PC-3 (cell line): ENCODE results near the gene MIDN. TPM values are rescaled to one million over a fixed set of nuclear protein-coding genes. Genes with fewer than 3 reads are reported as not detected.

Experiments
- ATAC-seq: fragments of 200-7000 bp; cut with Tn5 transposase; 2 replicates; pipeline ENCODE4 v1.9.1; 2020; ENCODE audit warnings: mild to moderate bottlenecking, moderate library complexity
- BruUV-seq: library from RNA; stranded (reverse); fragments of 400-500 nt; replicated peaks from 2 replicates; lab custom pipeline; 2021; lab: Mats Ljungman, UMichigan
- CTCF ChIA-PET: fragments of 300-600 bp; sonication (Branson Sonifier 250); formaldehyde crosslinking; loops from one replicate; lab custom pipeline; 2022; ENCODE audit warnings: antibody characterized with exemption; lab: Charles Lee
- POLR2A ChIA-PET: fragments of 300-600 bp; sonication (Branson Sonifier 250); formaldehyde crosslinking; loops from one replicate; lab custom pipeline; 2022; ENCODE audit warnings: antibody characterized with exemption; ENCODE audit not compliant: unreplicated experiment; lab: Charles Lee
- DNase-seq: peaks from one replicate; pipeline ENCODE4 v3.0.0-alpha.2; 2015
- H2AFZ ChIP-seq: fragments of 300-600 bp; sonication (generic); 2 replicates; pipeline ENCODE4 v1.6.0; 2016; ENCODE audit warnings: antibody characterized with exemption, low read length
- H3F3A ChIP-seq: fragments of 300-600 bp; sonication (generic); one replicate; pipeline ENCODE4 v1.6.0; 2017; ENCODE audit warnings: antibody characterized with exemption, low read length, control low read depth, mild to moderate bottlenecking; ENCODE audit not compliant: unreplicated experiment
- H3K27ac ChIP-seq: fragments of 300-600 bp; sonication (generic); 2 replicates; pipeline ENCODE4 v1.5.1; 2016; ENCODE audit warnings: mild to moderate bottlenecking, low read length
- H3K27me3 ChIP-seq: fragments of 300-600 bp; sonication (generic); 2 replicates; pipeline ENCODE4 v1.6.1; 2016; ENCODE audit warnings: low read length, mixed read lengths
- H3K36me3 ChIP-seq: fragments of 300-600 bp; sonication (generic); 2 replicates; pipeline ENCODE4 v1.6.1; 2016; ENCODE audit warnings: low read depth, mixed run types, low read length, mixed read lengths
- H3K4me1 ChIP-seq: fragments of 300-600 bp; sonication (generic); 2 replicates; pipeline ENCODE4 v1.5.1; 2016; ENCODE audit warnings: low read length; ENCODE audit not compliant: insufficient read depth
- H3K4me2 ChIP-seq: fragments of 300-600 bp; sonication (generic); 2 replicates; pipeline ENCODE4 v1.6.0; 2016; ENCODE audit warnings: low read length
- H3K4me3 ChIP-seq: fragments of 300-600 bp; sonication (generic); 2 replicates; pipeline ENCODE4 v1.5.1; 2016; ENCODE audit warnings: mild to moderate bottlenecking, low read length, mixed read lengths
- H3K79me2 ChIP-seq: fragments of 300-600 bp; sonication (generic); 2 replicates; pipeline ENCODE4 v1.6.1; 2017; ENCODE audit warnings: low read length, mixed read lengths
- H3K9ac ChIP-seq: fragments of 300-600 bp; sonication (generic); 2 replicates; pipeline ENCODE4 v1.6.0; 2016; ENCODE audit warnings: mild to moderate bottlenecking, low read length
- H3K9me2 ChIP-seq: fragments of 300-600 bp; sonication (generic); replicated peaks from 2 replicates; pipeline ENCODE4 v1.6.1; 2016; ENCODE audit warnings: mixed run types, low read length, mixed read lengths
- H3K9me3 ChIP-seq: fragments of 300-600 bp; sonication (generic); 2 replicates; pipeline ENCODE4 v1.6.1; 2016; ENCODE audit warnings: low read length, mixed read lengths
- H4K20me1 ChIP-seq: fragments of 300-600 bp; sonication (generic); 2 replicates; pipeline ENCODE4 v1.6.1; 2016; ENCODE audit warnings: low read length, mixed read lengths
- CTCF ChIP-seq: fragments of 300-600 bp; sonication (generic); conservative IDR thresholded peaks from 2 replicates; pipeline ENCODE4 v1.5.1; 2017; ENCODE audit warnings: antibody characterized with exemption, low read depth, mild to moderate bottlenecking, low read length
- EZH2 ChIP-seq: fragments of 300-600 bp; sonication (generic); IDR thresholded peaks from one replicate; pipeline ENCODE4 v1.6.1; 2017; ENCODE audit warnings: antibody characterized with exemption, mild to moderate bottlenecking, low read length; ENCODE audit not compliant: unreplicated experiment
- EZH2phosphoT487 ChIP-seq: fragments of 300-600 bp; sonication (generic); IDR thresholded peaks from 2 replicates; pipeline ENCODE4 v1.6.1; 2018; ENCODE audit warnings: mild to moderate bottlenecking, antibody characterized with exemption, low read length, borderline replicate concordance
- intact Hi-C: fragments of 100-400 bp; cut with micrococcal nuclease; formaldehyde crosslinking; loops from 2 replicates; pipeline ENCODE4 v1.9.0; 2023
- total RNA-seq: library from RNA; depleted of rRNA; stranded (reverse); fragments of >200 nt; gene quantifications from 2 replicates; pipeline ENCODE4 v1.2.3, GENCODE V29; 2014

MIDN gene
- total RNA-seq, 1 experiment from 2014 or later = 17.3 TPM

- H2AFZ ChIP-seq = no peak overlapping the region
- H3K9ac ChIP-seq = peak overlapping the region; percentile 86
- peaks cover 8% of the 10 kb centered on the region for H4K20me1 ChIP-seq
- H3K27me3 ChIP-seq = no peaks in the 10 kb centered on the region
- ChIA-PET POLR2A (no interaction called here), CTCF (no interaction called here)
- DNase-seq (peak; percentile 51), ATAC-seq (no peak)
- peaks cover 56% of the 10 kb centered on the region for H3K79me2 ChIP-seq
- no peaks in the 10 kb centered on the region for H3K9me3 ChIP-seq
- peaks cover 39% of the 10 kb centered on the region for H3K36me3 ChIP-seq
- intact Hi-C loops = loop anchor here (1.0 kb wide), 1 partner anchor 18 kb away; the partner anchor contains the start of gene CIRBP
- no peaks in the 10 kb centered on the region for H3F3A ChIP-seq
- peak overlapping the region; percentile 94 for H3K27ac ChIP-seq
- no peak for TF ChIP-seq CTCF
- TF ChIP-seq EZH2phosphoT487 = no peak
- no peak for TF ChIP-seq EZH2
- H3K4me2 ChIP-seq = peak overlapping the region; percentile 97
- TSS peak; percentile 79 for BruUV-seq
- H3K9me2 ChIP-seq = no peaks in the 10 kb centered on the region
- peak overlapping the region; percentile 86 for H3K4me3 ChIP-seq
- H3K4me1 ChIP-seq = peaks cover 23% of the 10 kb centered on the region
These were observed 3.2 kb downstream of the MIDN start for GRCh38 chr19:1251330-1252220.

- H3F3A ChIP-seq = no peaks in the 10 kb centered on the region
- peaks cover 45% of the 10 kb centered on the region for H3K36me3 ChIP-seq
- peaks cover 8% of the 10 kb centered on the region for H4K20me1 ChIP-seq
- no peaks in the 10 kb centered on the region for H3K9me3 ChIP-seq
- CTCF ChIA-PET = interaction anchor here (1.0 to 1.7 kb wide), 2 partner anchors 12 to 14 kb away, joined by 3 to 13 read pairs; no protein-coding TSS in a partner anchor
- peaks cover 22% of the 10 kb centered on the region for H3K4me1 ChIP-seq
- POLR2A ChIA-PET = interaction anchor here (1.9 kb wide), 1 partner anchor 17 kb away, joined by 29 read pairs; the partner anchor contains the start of gene CIRBP
- no peak for TF ChIP-seq CTCF
- no peak for TF ChIP-seq EZH2
- no peak for TF ChIP-seq EZH2phosphoT487
- peaks cover 56% of the 10 kb centered on the region for H3K79me2 ChIP-seq
- H3K9ac ChIP-seq = peak overlapping the region; percentile 86
- no TSS peak for BruUV-seq
- intact Hi-C loops = loop anchor here (1.0 kb wide), 1 partner anchor 17 kb away; the partner anchor contains the start of gene CIRBP
- peak overlapping the region; percentile 97 for H3K4me2 ChIP-seq
- no peaks in the 10 kb centered on the region for H3K9me2 ChIP-seq
- peak overlapping the region; percentile 94 for H3K27ac ChIP-seq
- ATAC-seq (peak; percentile 12), DNase-seq (peak; percentile 81)
- no peaks in the 10 kb centered on the region for H3K27me3 ChIP-seq
- no peak overlapping the region for H2AFZ ChIP-seq
- H3K4me3 ChIP-seq = peak overlapping the region; percentile 86
These were observed 3.9 kb downstream of the MIDN start for GRCh38 chr19:1252221-1252820.
